GM12875 (cell line): ENCODE results near the gene PIP4K2A.

ENCODE experiments used
- H3K4me3 ChIP-seq: one replicate; pipeline ENCODE4 v1.5.1; 2011; ENCODE audit warnings: low read depth, low read length, control low read depth
- CTCF ChIP-seq: IDR thresholded peaks from 2 replicates; pipeline ENCODE4 v1.5.1; 2011; ENCODE audit warnings: low read depth, mild to moderate bottlenecking, control low read depth, inconsistent platforms, low read length, moderate library complexity, borderline replicate concordance; ENCODE audit not compliant: insufficient read depth

The PIP4K2A gene

DNA sequence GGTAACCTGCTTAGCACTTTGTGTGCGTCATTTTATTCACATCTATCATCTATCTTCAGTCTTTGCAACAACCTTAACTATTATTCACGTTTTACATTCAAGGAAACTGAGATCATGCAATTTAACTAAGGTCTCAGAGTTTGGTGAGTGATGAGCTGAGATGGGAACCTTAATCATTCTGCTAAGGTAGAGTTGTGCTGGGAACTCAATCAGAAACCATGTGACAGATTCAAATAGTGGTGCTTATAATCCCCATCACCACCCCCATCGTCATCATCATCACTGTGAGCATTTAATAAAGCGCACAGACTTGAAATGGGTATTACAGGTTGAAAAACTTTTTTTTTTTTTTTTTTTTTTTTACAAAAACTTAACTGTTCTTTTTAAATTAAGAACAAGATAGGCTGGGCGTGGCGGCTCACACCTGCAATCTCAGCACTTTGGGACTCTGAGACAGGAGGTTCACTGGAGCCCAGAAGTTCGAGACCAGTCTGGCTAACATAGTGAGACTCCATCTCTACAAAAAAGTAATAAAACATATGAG lies 160.9 kb downstream of the PIP4K2A start:
- no peak for TF ChIP-seq CTCF
- H3K4me3 ChIP-seq, result no peak overlapping the region

DNA sequence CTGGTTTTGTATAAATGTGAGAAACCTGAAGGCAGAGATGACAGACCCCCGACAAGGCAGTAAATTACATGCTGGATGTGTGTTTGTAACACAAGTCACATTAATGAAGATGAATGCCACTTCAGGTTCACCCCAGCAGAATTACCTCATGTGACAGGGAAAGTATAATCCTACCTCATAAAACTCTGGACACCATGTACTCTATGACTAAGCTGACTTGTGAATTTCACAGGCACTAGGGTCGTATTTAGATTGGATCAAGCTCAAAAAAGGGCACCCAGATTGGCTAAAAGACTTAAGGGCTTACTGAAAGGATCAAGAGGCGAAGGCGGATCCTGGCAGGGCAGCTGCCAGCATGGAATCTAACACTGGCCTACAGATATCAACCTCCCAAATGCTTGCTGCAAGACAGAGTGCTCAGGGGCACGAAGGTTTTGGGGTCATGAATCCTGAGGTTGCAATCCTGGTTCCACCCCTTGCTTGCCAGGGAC lies 161.4 kb downstream of the PIP4K2A start:
- H3K4me3 ChIP-seq, result no peak overlapping the region
- TF ChIP-seq CTCF, result no peak

DNA sequence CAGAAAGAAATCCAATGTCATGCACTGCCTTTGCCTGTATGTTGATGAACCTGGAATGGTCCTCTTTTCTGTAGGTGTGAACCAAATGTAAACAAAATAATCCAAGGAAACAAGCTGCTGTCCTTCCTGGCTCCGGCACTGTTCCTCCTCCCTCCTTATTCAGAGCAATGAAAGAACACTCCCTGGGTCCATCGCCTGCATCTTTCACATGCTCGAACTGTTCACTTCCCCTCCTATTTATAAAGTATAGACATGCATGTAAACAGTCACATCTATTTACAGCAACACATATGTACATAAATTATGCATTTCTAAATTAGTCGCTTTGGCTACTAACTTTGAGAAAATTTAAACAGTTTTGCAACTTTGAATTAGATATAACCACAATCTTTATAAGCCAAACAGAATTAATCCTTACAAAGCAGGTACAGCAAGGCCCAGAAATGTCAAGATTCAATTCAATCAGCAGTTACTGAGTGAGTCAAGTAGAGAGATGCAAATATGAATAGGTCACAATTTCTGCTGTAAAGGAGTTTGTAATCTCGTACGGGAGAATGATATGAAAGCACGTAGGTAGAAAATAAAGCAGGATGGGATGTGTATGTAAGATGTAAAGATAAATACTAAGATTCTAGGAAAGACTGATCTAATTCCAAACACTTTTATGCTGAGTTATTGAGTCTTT lies 162.6 kb downstream of the PIP4K2A start:
- no peak for TF ChIP-seq CTCF
- H3K4me3 ChIP-seq, result no peak overlapping the region

DNA sequence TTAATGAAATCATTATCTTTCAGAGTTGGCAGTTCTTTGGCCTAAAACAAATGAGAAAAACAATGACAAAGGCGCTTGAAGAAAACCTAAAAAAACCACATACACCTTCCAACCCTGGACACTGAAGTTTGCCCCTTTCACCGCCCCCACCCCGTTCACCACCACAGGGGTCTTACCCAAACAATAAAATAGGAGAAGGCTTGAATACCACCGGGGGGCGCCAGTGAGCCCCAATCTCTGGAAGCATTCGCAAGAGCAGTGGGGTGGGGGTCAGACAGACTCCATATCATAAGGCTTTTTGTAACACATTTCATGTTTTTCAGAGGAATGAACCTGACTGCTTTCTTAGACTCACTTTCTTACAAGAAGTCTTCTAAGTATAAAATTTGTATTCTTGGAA lies 163.6 kb downstream of the PIP4K2A start:
- no peak overlapping the region for H3K4me3 ChIP-seq
- TF ChIP-seq CTCF, result peak; percentile 55

GRCh38 chr10:22548344-22548743 lies 166.0 kb downstream of the PIP4K2A start:
- no peak overlapping the region for H3K4me3 ChIP-seq
- no peak for TF ChIP-seq CTCF

DNA sequence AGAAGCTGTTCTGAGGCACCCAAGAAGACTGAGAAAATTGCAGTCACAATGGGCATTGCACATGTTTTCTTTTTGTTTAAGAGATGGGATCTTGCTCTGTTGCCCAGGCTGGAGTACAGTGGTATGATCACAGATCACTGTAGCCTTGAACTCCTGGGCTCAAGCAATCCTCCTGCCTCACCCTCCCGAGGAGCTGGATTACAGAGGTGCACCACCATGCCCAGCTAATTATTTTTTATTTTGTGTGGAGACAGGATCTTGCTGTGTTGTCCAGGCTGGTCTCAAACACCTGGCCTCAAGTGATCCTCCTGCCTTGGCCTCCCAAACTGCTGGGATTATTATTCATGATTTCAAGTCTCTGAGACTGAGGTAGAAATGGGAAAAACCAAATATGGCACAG lies 168.7 kb downstream of the PIP4K2A start:
- TF ChIP-seq CTCF, result no peak
- no peak overlapping the region for H3K4me3 ChIP-seq
